GM18867 (cell line): Measurements from ENCODE around the gene GH2.
A peak's percentile ranks its signal among the peaks of the same experiment; 100 is the strongest.
"Not testable (repeated sequence)": the region's sequence is repeated elsewhere in the genome, so short reads cannot be mapped to it uniquely, and the experiment has no call there.

Source experiments
- ATAC-seq: cut with Tn5 transposase; IDR thresholded peaks from one replicate; pipeline ENCODE4 v1.9.1; 2021; ENCODE audit warnings: mild to moderate bottlenecking, moderate library complexity; ENCODE audit not compliant: unreplicated experiment

Gene GH2

GRCh38 chr17:63881935-63882601 lies at the start of gene GH2:
TSS of gene GH2 (minus strand) at chr17:63881944. CDS start at chr17:63881801, 143 bp downstream.
- ATAC-seq: no peak

GRCh38 chr17:63930951-63931575 lies 49.3 kb upstream of the GH2 start:
- ATAC-seq: peak; percentile 52

GRCh38 chr17:63929860-63930766 lies 48.4 kb upstream of the GH2 start:
- ATAC-seq: no peak

GRCh38 chr17:63928966-63929695 lies 47.4 kb upstream of the GH2 start:
- ATAC-seq: no peak

- no peak for ATAC-seq
Observed at GRCh38 chr17:63928172-63928666, 46.5 kb upstream of the GH2 start.

- no peak for ATAC-seq
Observed at GRCh38 chr17:63927464-63928171, 45.9 kb upstream of the GH2 start.

- no peak for ATAC-seq
Observed at GRCh38 chr17:63926164-63926563, 44.4 kb upstream of the GH2 start.

- ATAC-seq: no peak
Observed at GRCh38 chr17:63925615-63926014, 43.9 kb upstream of the GH2 start.

- ATAC-seq: not testable (repeated sequence)
Observed at GRCh38 chr17:63922402-63922801, 40.7 kb upstream of the GH2 start.

- not testable (repeated sequence) for ATAC-seq
Observed at GRCh38 chr17:63920779-63921178, 39.0 kb upstream of the GH2 start.

GRCh38 chr17:63920050-63920449 lies 38.3 kb upstream of the GH2 start:
- not testable (repeated sequence) for ATAC-seq

GRCh38 chr17:63919311-63919723 lies 37.6 kb upstream of the GH2 start:
- peak; percentile 56 for ATAC-seq

GRCh38 chr17:63918789-63919305 lies 37.1 kb upstream of the GH2 start, which contains the start of gene GH1:
TSS of gene GH1 (minus strand) at chr17:63918839. CDS start at chr17:63918776, 63 bp downstream.
- ATAC-seq: not testable (repeated sequence)

- ATAC-seq: no peak
Observed at GRCh38 chr17:63918305-63918704, 36.6 kb upstream of the GH2 start.

GRCh38 chr17:63917646-63918045 lies 35.9 kb upstream of the GH2 start:
- ATAC-seq: no peak

- not testable (repeated sequence) for ATAC-seq
Observed at GRCh38 chr17:63917206-63917605, 35.5 kb upstream of the GH2 start.

GRCh38 chr17:63916566-63917185 lies 34.9 kb upstream of the GH2 start:
- ATAC-seq: no peak

GRCh38 chr17:63915753-63916152 lies 34.0 kb upstream of the GH2 start:
- ATAC-seq: peak; percentile 52

- ATAC-seq: no peak
Observed at GRCh38 chr17:63914471-63914870, 32.7 kb upstream of the GH2 start.
